ENCODE data around the gene ZNF574.
A peak's percentile ranks its signal among the peaks of the same experiment; 100 is the strongest.

Gene ZNF574

GRCh38 chr19:42078538-42079275 lies 2.7 kb downstream of the ZNF574 start:
- no peak for FAIRE-seq
- DNase-seq (ENCODE audit: insufficient read length, low spot score): no peak

- DNase-seq (ENCODE audit: insufficient read length, low spot score) (no peak), FAIRE-seq (no peak)
These were observed 3.3 kb downstream of the ZNF574 start for GRCh38 chr19:42079276-42079669.

- no peak for DNase-seq (ENCODE audit: insufficient read length, low spot score)
- no peak for FAIRE-seq
These were observed 4.2 kb downstream of the ZNF574 start for GRCh38 chr19:42079886-42080763.

GRCh38 chr19:42080764-42081375 lies 4.9 kb downstream of the ZNF574 start:
- no peak for FAIRE-seq

GRCh38 chr19:42081584-42082203 lies 5.7 kb downstream of the ZNF574 start:
- peak; percentile 50 for DNase-seq (ENCODE audit: insufficient read length, low spot score)
- FAIRE-seq: peak; percentile 28

More at GRCh38 chr19:42080764-42081375, 4.9 kb downstream of the ZNF574 start:
- DNase-seq (ENCODE audit: insufficient read length, low spot score): no peak

- FAIRE-seq (no peak), DNase-seq (ENCODE audit: insufficient read length, low spot score) (no peak)
These were observed 7.6 kb downstream of the ZNF574 start for GRCh38 chr19:42083537-42083936.

GRCh38 chr19:42086188-42086736 lies 10.3 kb downstream of the ZNF574 start:
- FAIRE-seq: no peak
- no peak for DNase-seq (ENCODE audit: insufficient read length, low spot score)

GRCh38 chr19:42086770-42087550 lies 11.0 kb downstream of the ZNF574 start:
- DNase-seq (ENCODE audit: insufficient read length, low spot score) (no peak), FAIRE-seq (no peak)

GRCh38 chr19:42088471-42089190 lies 12.7 kb downstream of the ZNF574 start:
- peak; percentile 51 for FAIRE-seq

GRCh38 chr19:42089191-42089750 lies 13.3 kb downstream of the ZNF574 start:
- DNase-seq (ENCODE audit: insufficient read length, low spot score): no peak

More at GRCh38 chr19:42088471-42089190, 12.7 kb downstream of the ZNF574 start:
- peak; percentile 57 for DNase-seq (ENCODE audit: insufficient read length, low spot score)

GRCh38 chr19:42089772-42090171 lies 13.8 kb downstream of the ZNF574 start:
- no peak for FAIRE-seq
- DNase-seq (ENCODE audit: insufficient read length, low spot score): no peak

More at GRCh38 chr19:42089191-42089750, 13.3 kb downstream of the ZNF574 start:
- no peak for FAIRE-seq

GRCh38 chr19:42090672-42091071 lies 14.7 kb downstream of the ZNF574 start:
- FAIRE-seq (no peak), DNase-seq (ENCODE audit: insufficient read length, low spot score) (no peak)

GRCh38 chr19:42091300-42091699 lies 15.3 kb downstream of the ZNF574 start:
- DNase-seq (ENCODE audit: insufficient read length, low spot score) (no peak), FAIRE-seq (no peak)

- DNase-seq (ENCODE audit: insufficient read length, low spot score) (no peak), FAIRE-seq (no peak)
These were observed 15.8 kb downstream of the ZNF574 start for GRCh38 chr19:42091742-42092141.

- DNase-seq (ENCODE audit: insufficient read length, low spot score): peak; percentile 59
- no peak for FAIRE-seq
These were observed 16.4 kb downstream of the ZNF574 start for GRCh38 chr19:42092350-42092749.

GRCh38 chr19:42093505-42093904 lies 17.5 kb downstream of the ZNF574 start:
- FAIRE-seq (no peak), DNase-seq (ENCODE audit: insufficient read length, low spot score) (no peak)

GRCh38 chr19:42093926-42094325 lies 18.0 kb downstream of the ZNF574 start:
- no peak for FAIRE-seq
- DNase-seq (ENCODE audit: insufficient read length, low spot score): no peak

- DNase-seq (ENCODE audit: insufficient read length, low spot score): no peak
- FAIRE-seq: no peak
These were observed 19.3 kb downstream of the ZNF574 start for GRCh38 chr19:42095142-42095813.

Data from HTR-8/SVneo (cell line).